Naive thymus-derived CD4-positive, alpha-beta T cell (primary cell): Measurements from ENCODE around the gene EPHB1. TPM values are rescaled to one million over a fixed set of nuclear protein-coding genes. Genes with fewer than 3 reads are reported as not detected.

Source experiments
- ATAC-seq: fragments of 150-1000 bp; cut with Tn5 transposase; 2 replicates; pipeline ENCODE4 v1.10.0; 2021; ENCODE audit warnings: mild to moderate bottlenecking, moderate library complexity
- CTCF ChIA-PET: fragments of 350-600 bp; sonication (Branson Sonifier 250); formaldehyde crosslinking; loops from one replicate; lab custom pipeline; 2021; ENCODE audit warnings: antibody characterized with exemption; lab: Charles Lee
- POLR2A ChIA-PET: fragments of 350-600 bp; sonication (Branson Sonifier 250); formaldehyde crosslinking; loops from one replicate; lab custom pipeline; 2021; ENCODE audit warnings: antibody characterized with exemption, inconsistent platforms; lab: Charles Lee
- DNase-seq, 9 donors: peaks; one replicate each; pipeline versions ENCODE4 v3.0.0 to v3.0.0-alpha.2; 2020 to 2022; ENCODE audit warnings: mixed read lengths in 1 of 9
- H3K27ac ChIP-seq: one replicate; pipeline ENCODE4 v1.7.0; 2013; ENCODE audit warnings: mild to moderate bottlenecking, low read depth, low read length, moderate library complexity
- H3K27me3 ChIP-seq, 2 donors: one replicate each; pipeline ENCODE4 v1.7.0; 2013; ENCODE audit warnings: low read length in 2 of 2, mild to moderate bottlenecking in 2 of 2, moderate library complexity in 2 of 2; ENCODE audit not compliant: control insufficient read depth in 2 of 2, insufficient read depth in 2 of 2
- H3K36me3 ChIP-seq, 3 experiments: 1 replicate in 2 of 3; 2 replicates in 1 of 3; pipeline ENCODE4 v1.7.0; 2013; ENCODE audit warnings: low read length in 3 of 3, mild to moderate bottlenecking in 3 of 3, moderate library complexity in 1 of 3; ENCODE audit not compliant: insufficient read depth in 3 of 3, control insufficient read depth in 2 of 3
- H3K4me1 ChIP-seq, 2 donors: one replicate each; pipeline ENCODE4 v1.7.0; 2013; ENCODE audit warnings: low read length in 2 of 2, mild to moderate bottlenecking in 2 of 2, moderate library complexity in 1 of 2; ENCODE audit not compliant: control insufficient read depth in 2 of 2, insufficient read depth in 2 of 2
- H3K4me3 ChIP-seq: 2 replicates; pipeline ENCODE4 v1.7.0; 2013; ENCODE audit warnings: mild to moderate bottlenecking, low read length
- H3K9me3 ChIP-seq, 3 experiments: 1 replicate in 2 of 3; 2 replicates in 1 of 3; pipeline ENCODE4 v1.7.0; 2013; ENCODE audit warnings: low read length in 3 of 3; ENCODE audit not compliant: control insufficient read depth in 2 of 3
- H3K27ac Mint-ChIP-seq, 9 donors: one replicate each; pipeline ENCODE4 v1.8.0; 2020 to 2022; ENCODE audit warnings: mixed read lengths in 9 of 9, mild to moderate bottlenecking in 8 of 9, moderate library complexity in 5 of 9, inconsistent platforms in 2 of 9
- H3K27me3 Mint-ChIP-seq, 5 donors: one replicate each; pipeline ENCODE4 v1.8.0; 2021 to 2022; ENCODE audit warnings: mixed read lengths in 5 of 5, mild to moderate bottlenecking in 1 of 5
- H3K36me3 Mint-ChIP-seq, 5 donors: one replicate each; pipeline ENCODE4 v1.8.0; 2020 to 2022; ENCODE audit warnings: mixed read lengths in 5 of 5, mild to moderate bottlenecking in 3 of 5, inconsistent platforms in 1 of 5
- H3K4me1 Mint-ChIP-seq, 7 donors: one replicate each; pipeline ENCODE4 v1.8.0; 2020 to 2022; ENCODE audit warnings: mixed read lengths in 7 of 7, mild to moderate bottlenecking in 3 of 7, inconsistent platforms in 1 of 7
- H3K4me3 Mint-ChIP-seq, 10 donors: one replicate each; pipeline ENCODE4 v1.8.0; 2020 to 2022; ENCODE audit warnings: mild to moderate bottlenecking in 10 of 10, mixed read lengths in 10 of 10, moderate library complexity in 6 of 10, inconsistent platforms in 2 of 10
- H3K9me3 Mint-ChIP-seq, 11 donors: one replicate each; pipeline ENCODE4 v1.8.0; 2020 to 2022; ENCODE audit warnings: mixed read lengths in 11 of 11, mild to moderate bottlenecking in 4 of 11, inconsistent platforms in 1 of 11, moderate library complexity in 1 of 11
- intact Hi-C, 2 donors: fragments of 100-400 bp; cut with micrococcal nuclease; formaldehyde crosslinking; loops; one replicate each; pipeline ENCODE4 v1.15.1; 2023
- polyA plus RNA-seq, 2 donors: library from polyadenylated mRNA; unstranded; fragments of 300-500 nt; fragmentation: Illumina TruSeq; gene quantifications; one replicate each; pipeline ENCODE4 v1.2.3, GENCODE V29; 2021
- total RNA-seq, 6 experiments: library from RNA in 5 of 6; stranded (reverse) in 5 of 6; gene quantifications; 1 replicate in 5 of 6; 2 replicates in 1 of 6; pipeline ENCODE4 v1.2.3 and lab custom pipeline; 2021 to 2026

EPHB1 gene
- total and polyA plus RNA-seq, 7 experiments from 2014 or later: 1.6 to 2.2 (median 1.8) TPM; not detected in 4

DNA sequence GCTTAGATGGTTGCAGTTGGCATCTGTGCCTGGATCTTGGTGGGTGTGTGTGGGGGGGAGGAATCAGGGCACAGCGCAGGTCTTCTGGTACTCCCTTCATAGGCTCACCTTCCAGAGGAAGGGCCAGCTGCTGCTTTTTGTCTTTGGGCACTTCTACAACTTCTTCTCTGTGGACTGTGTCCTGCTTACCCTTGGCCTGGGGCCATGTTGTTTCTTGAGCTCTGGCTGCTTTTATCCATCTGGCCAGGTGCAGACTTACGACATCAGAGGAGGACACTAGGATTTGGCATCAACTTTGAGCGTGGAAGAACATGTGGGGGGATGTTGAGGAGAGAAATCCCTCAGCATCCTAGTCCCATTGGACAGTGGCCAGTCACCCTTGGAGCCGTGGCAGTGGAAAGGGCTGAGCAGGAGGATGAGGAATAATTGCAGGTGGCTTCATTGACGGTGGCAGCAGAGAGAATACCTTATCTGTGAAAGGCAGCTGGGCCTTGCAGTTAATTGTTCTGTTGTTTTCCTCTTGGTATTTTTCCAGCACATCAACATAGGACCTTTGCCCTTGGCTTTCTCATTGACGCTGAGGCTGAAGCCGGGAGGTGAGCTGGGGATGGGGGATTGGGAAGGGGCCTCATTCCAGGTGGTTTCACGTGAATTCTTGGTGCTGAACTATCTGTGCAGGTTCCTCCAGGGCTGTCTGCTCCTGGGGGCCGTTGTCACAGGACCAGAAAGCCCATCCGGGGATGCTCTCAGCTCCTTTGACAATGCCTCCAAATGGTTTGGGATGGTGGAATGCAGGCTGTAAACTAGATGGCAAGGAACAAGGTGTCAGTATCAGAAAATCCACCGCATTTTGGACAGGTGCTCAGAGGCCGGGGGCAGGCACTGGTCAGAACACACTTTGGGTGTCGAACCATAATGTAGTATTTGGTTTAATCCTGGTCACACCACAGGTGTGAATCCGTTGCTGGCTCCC, 9.7 kb downstream of the EPHB1 start:
- H3K27ac ChIP-seq: no peak overlapping the region
- intact Hi-C loops: no loop called here
- ChIA-PET CTCF (no interaction called here), POLR2A (no interaction called here)
- no peaks in the 10 kb centered on the region for H3K9me3 ChIP-seq
- DNase-seq: no peak
- no peaks in the 10 kb centered on the region for H3K4me1 ChIP-seq
- no peak overlapping the region for H3K4me3 Mint-ChIP-seq
- H3K27ac Mint-ChIP-seq: no peak overlapping the region
- H3K36me3 Mint-ChIP-seq: peaks cover 0 to 5% (median 0%) of the 10 kb centered on the region in 5 donors
- H3K4me3 ChIP-seq: no peak overlapping the region
- peaks cover 0 to 38% (median 0%) of the 10 kb centered on the region in 7 donors for H3K4me1 Mint-ChIP-seq
- H3K9me3 Mint-ChIP-seq: peaks cover 0 to 7% (median 0%) of the 10 kb centered on the region in 11 donors
- no peaks in the 10 kb centered on the region for H3K36me3 ChIP-seq
- peaks cover 0 to 34% (median 12%) of the 10 kb centered on the region in 5 donors for H3K27me3 Mint-ChIP-seq
- H3K27me3 ChIP-seq: no peaks in the 10 kb centered on the region
- ATAC-seq: no peak

DNA sequence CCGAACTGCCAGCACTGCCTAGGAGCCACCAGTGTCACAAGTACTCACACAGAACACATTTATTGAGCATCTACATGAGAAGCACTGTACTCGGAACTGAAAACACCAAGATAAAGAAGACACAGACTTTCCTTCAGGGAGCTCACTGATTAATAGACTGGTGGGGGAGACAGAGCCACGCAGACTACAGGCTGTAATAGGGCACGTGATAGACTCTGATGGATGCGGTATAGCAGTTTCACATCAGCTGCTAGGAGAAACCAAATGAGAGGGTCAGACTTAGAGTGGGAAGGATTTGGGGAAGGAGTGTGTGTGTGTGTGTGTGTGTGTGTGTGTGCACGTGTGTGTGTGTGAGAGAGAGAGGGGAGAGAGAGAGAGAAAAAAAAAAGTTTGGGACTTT, 12.1 kb downstream of the EPHB1 start:
- ATAC-seq (no peak), DNase-seq (no peak)
- no peak overlapping the region for H3K27ac ChIP-seq
- Mint-ChIP-seq H3K4me3 (no peak overlapping the region), H3K4me1 (peaks cover 0 to 29% (median 0%) of the 10 kb centered on the region in 7 donors), H3K36me3 (peaks cover 0 to 5% (median 0%) of the 10 kb centered on the region in 5 donors), H3K27ac (no peak overlapping the region), H3K9me3 (peaks cover 0 to 7% (median 0%) of the 10 kb centered on the region in 11 donors), H3K27me3 (peaks cover 0 to 36% (median 9%) of the 10 kb centered on the region in 5 donors)
- H3K4me1 ChIP-seq: no peaks in the 10 kb centered on the region
- H3K27me3 ChIP-seq: no peaks in the 10 kb centered on the region
- POLR2A ChIA-PET: no interaction called here
- no peak overlapping the region for H3K4me3 ChIP-seq
- H3K36me3 ChIP-seq: no peaks in the 10 kb centered on the region
- H3K9me3 ChIP-seq: no peaks in the 10 kb centered on the region
- intact Hi-C loops: no loop called here
- CTCF ChIA-PET: no interaction called here

DNA sequence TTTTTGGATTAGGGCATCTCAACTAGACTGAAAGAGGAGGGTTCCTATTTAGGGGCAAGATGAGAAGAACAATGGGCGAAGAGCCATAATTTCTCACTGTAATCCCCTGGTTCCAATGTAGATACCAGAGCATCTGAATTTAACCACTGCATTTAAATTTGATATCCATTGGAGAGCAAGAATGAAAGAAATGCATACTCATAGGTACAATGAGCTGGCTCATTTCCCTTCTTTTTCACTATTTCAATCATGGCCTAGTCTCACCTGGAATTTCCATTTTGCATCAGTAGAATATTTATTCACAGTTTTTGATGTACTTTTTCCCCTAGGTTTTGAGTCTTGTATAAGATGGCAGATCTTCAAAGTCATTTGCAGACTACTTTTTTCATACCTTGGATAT, 13.8 kb downstream of the EPHB1 start:
- no peak overlapping the region for H3K27ac ChIP-seq
- H3K9me3 ChIP-seq: no peaks in the 10 kb centered on the region
- H3K36me3 ChIP-seq: no peaks in the 10 kb centered on the region
- H3K36me3 Mint-ChIP-seq: peaks cover 0 to 5% (median 0%) of the 10 kb centered on the region in 5 donors
- H3K4me1 Mint-ChIP-seq: peaks cover 0 to 13% (median 0%) of the 10 kb centered on the region in 7 donors
- ChIA-PET POLR2A (no interaction called here), CTCF (no interaction called here)
- no peak overlapping the region for H3K27ac Mint-ChIP-seq
- no peak overlapping the region for H3K4me3 ChIP-seq
- intact Hi-C loops: no loop called here
- no peak for DNase-seq
- ATAC-seq: no peak
- peaks cover 0 to 38% (median 9%) of the 10 kb centered on the region in 5 donors for H3K27me3 Mint-ChIP-seq
- no peaks in the 10 kb centered on the region for H3K4me1 ChIP-seq
- H3K4me3 Mint-ChIP-seq: no peak overlapping the region
- H3K9me3 Mint-ChIP-seq: peaks cover 0 to 7% (median 0%) of the 10 kb centered on the region in 11 donors
- no peaks in the 10 kb centered on the region for H3K27me3 ChIP-seq

DNA sequence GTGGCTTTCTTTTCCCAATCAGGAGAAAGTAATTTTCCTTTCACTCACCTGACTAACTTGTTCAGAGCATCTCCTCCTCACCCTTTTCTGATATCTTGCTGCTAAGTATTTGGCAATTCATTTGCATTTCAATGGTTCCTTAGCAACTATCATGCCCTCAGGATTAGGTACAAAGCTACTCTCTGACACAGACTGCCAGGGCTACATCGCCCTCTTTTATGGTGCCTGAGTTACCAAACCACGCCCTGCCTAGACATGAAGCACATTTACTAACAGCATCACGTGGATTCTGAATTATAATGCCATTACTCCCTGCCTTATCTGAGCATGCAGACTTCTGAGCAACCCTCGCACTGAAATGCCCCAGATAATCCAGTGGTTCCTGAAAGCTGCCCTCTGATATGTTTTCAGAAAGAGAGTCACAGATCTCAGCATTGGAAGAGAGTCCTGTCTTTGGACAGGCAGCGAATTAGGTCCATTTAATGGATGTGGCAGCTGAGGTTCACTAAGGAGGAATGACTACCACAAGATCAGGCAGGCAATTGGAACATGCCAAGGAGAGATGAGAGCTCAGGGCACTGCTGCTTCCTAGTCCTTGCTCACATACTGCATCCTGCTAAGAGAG, 14.5 kb downstream of the EPHB1 start:
- POLR2A ChIA-PET: no interaction called here
- Mint-ChIP-seq H3K36me3 (peaks cover 0 to 2% (median 0%) of the 10 kb centered on the region in 5 donors), H3K27me3 (peaks cover 0 to 41% (median 9%) of the 10 kb centered on the region in 5 donors), H3K4me3 (no peak overlapping the region), H3K27ac (no peak overlapping the region), H3K4me1 (peaks cover 0 to 8% (median 0%) of the 10 kb centered on the region in 7 donors), H3K9me3 (peaks cover 0 to 5% (median 0%) of the 10 kb centered on the region in 11 donors)
- no peak overlapping the region for H3K4me3 ChIP-seq
- no peaks in the 10 kb centered on the region for H3K36me3 ChIP-seq
- CTCF ChIA-PET: no interaction called here
- DNase-seq (no peak), ATAC-seq (no peak)
- intact Hi-C loops: no loop called here
- H3K27ac ChIP-seq: no peak overlapping the region
- H3K9me3 ChIP-seq: no peaks in the 10 kb centered on the region
- no peaks in the 10 kb centered on the region for H3K27me3 ChIP-seq
- no peaks in the 10 kb centered on the region for H3K4me1 ChIP-seq

DNA sequence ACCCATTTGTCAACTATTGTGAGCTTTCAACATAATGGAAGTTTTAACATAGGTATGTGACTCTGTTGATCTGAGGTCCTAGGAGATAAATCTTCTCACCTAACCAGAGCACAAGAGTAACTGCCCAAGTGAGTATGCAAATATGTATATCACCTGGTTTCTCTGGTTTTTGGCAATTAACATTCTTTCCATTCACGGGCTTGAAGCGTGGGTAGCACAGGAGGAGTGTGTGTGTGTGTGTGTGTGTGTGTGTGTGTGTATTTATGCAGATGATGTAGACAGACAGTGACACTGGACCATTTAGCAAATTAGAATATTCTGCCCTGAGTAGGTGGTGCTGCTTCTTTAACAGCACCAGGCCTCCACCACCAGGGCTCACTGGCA, 15.0 kb downstream of the EPHB1 start:
- Histone ChIP-seq H3K27me3 (no peaks in the 10 kb centered on the region), H3K27ac (no peak overlapping the region), H3K9me3 (no peaks in the 10 kb centered on the region), H3K4me3 (no peak overlapping the region), H3K36me3 (no peaks in the 10 kb centered on the region), H3K4me1 (no peaks in the 10 kb centered on the region)
- H3K4me3 Mint-ChIP-seq: no peak overlapping the region
- peaks cover 0 to 6% (median 0%) of the 10 kb centered on the region in 7 donors for H3K4me1 Mint-ChIP-seq
- no peak overlapping the region for H3K27ac Mint-ChIP-seq
- H3K36me3 Mint-ChIP-seq: no peaks in the 10 kb centered on the region
- POLR2A ChIA-PET: no interaction called here
- peaks cover 0 to 39% (median 9%) of the 10 kb centered on the region in 5 donors for H3K27me3 Mint-ChIP-seq
- ATAC-seq (no peak), DNase-seq (no peak)
- intact Hi-C loops: no loop called here
- peaks cover 0 to 3% (median 0%) of the 10 kb centered on the region in 11 donors for H3K9me3 Mint-ChIP-seq
- CTCF ChIA-PET: no interaction called here

DNA sequence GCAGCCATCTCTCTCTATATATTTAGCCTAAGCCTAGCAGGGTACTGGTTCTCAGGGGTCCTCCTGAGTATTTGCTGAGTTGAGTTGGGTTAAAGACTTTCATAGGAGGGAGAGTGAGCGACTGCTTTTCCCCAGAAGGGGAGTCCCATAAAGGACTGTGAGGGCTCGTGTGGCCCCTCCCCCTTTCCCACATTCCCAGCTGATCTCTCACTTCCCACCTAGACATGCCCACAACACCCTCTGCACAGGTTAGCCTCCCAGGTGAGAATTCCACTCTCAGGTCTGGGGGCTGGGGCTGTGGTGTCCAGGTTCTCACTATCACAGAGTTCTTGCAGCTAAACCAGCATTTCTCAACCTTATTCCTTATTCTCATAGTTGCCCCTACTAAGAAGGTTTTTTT, 15.8 kb downstream of the EPHB1 start:
- H3K27ac ChIP-seq: no peak overlapping the region
- intact Hi-C loops: no loop called here
- no peaks in the 10 kb centered on the region for H3K9me3 ChIP-seq
- Mint-ChIP-seq H3K27me3 (peaks cover 0 to 33% (median 9%) of the 10 kb centered on the region in 5 donors), H3K4me1 (peaks cover 0 to 4% (median 0%) of the 10 kb centered on the region in 7 donors), H3K27ac (no peak overlapping the region), H3K9me3 (no peaks in the 10 kb centered on the region), H3K4me3 (no peak overlapping the region), H3K36me3 (no peaks in the 10 kb centered on the region)
- H3K4me1 ChIP-seq: no peaks in the 10 kb centered on the region
- ATAC-seq (no peak), DNase-seq (no peak)
- no peaks in the 10 kb centered on the region for H3K27me3 ChIP-seq
- ChIA-PET POLR2A (no interaction called here), CTCF (no interaction called here)
- no peak overlapping the region for H3K4me3 ChIP-seq
- H3K36me3 ChIP-seq: no peaks in the 10 kb centered on the region
